ENCODE measurements around the gene CATSPER1. TPM values are rescaled to one million over a fixed set of nuclear protein-coding genes. Genes with fewer than 3 reads are reported as not detected.
"Not testable (repeated sequence)": the region's sequence is repeated elsewhere in the genome, so short reads cannot be mapped to it uniquely, and the experiment has no call there.

The CATSPER1 gene
- total RNA-seq, 2 experiments from 2014 or later, result 0.33 to 0.58 TPM

DNA sequence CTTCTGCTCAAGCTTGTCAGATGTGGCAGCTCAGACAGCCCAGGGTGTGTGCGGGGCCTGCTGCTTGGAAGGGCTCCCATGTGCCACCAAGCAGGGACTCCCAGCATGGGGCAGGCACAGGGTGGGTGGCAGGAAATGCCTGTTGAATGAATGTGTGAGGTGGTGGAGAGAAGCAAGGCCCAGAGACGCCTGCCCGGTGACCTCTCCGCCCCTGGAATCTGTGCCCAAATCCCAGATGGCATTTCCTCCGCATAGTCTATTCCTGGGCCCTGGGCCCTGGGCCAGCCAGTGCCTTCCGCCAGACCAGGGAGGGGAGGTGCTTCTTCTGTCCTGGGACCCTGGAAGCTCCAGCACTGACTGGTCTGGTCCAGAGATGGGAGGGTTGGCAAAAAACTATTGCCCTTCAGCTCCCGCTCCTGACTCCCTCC, 10.8 kb downstream of the CATSPER1 start:
- CTCF ChIA-PET, result no interaction called here
- Mint-ChIP-seq H3K27me3 (peaks cover 21% of the 10 kb centered on the region), H3K36me3 (ENCODE audit: low read depth) (no peaks in the 10 kb centered on the region), H3K27ac (no peak overlapping the region), H3K4me3 (no peak overlapping the region), H3K4me1 (peaks cover 3% of the 10 kb centered on the region), H3K9me3 (no peaks in the 10 kb centered on the region)
- POLR2A ChIA-PET, result no interaction called here
- DNase-seq, result no peak

DNA sequence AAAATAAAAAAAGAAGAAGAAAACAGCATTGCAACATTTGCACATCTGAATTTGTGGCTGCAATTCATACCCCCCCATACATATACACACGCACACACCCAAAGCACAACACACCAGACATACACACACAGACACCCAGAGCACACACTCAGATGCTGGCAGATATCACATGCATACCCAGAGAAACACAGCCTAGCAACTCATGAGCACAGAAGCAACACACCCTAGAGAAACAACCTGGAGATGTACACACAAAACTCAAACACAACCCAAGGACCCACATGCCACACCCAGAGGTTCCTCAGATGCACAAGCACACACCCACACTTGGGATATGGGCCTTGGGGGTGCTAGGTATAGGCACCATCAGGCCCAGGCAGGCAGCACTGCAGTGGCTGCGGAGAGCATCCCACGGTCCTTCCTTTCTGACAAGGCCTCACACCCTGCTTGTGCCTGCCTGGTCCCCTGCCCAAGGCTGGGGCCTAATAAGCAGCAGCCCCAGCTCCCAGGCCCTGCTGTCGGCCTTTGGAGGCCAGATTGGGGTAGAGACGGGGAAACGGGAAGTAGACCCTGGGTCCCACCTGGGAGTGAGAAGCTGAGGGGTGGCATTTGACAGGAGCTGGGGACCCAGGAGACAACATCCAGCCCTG, 11.3 kb downstream of the CATSPER1 start:
- Mint-ChIP-seq H3K27me3 (peaks cover 26% of the 10 kb centered on the region), H3K27ac (no peak overlapping the region), H3K36me3 (ENCODE audit: low read depth) (no peaks in the 10 kb centered on the region), H3K4me1 (no peaks in the 10 kb centered on the region), H3K9me3 (no peaks in the 10 kb centered on the region), H3K4me3 (no peak overlapping the region)
- no peak for DNase-seq
- POLR2A ChIA-PET, result no interaction called here
- CTCF ChIA-PET, result no interaction called here

DNA sequence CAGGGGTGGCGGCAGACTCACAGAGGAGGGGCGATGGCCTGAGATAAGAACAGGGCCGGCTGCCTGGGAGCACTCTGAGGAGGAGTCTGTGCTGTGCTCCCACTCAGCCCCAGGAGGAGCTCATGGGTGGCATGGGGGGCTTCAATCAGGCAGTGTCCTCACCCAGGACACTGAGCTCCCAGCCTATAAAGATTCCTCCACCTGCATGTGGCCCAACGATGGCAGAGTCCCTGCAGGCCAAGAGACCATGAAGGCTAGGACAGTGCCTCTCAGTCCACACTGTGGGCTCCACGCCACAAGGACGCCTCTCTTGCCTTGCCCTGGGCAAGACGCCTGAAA, 12.5 kb downstream of the CATSPER1 start:
- Mint-ChIP-seq H3K27ac (no peak overlapping the region), H3K36me3 (ENCODE audit: low read depth) (no peaks in the 10 kb centered on the region), H3K27me3 (peaks cover 26% of the 10 kb centered on the region), H3K9me3 (no peaks in the 10 kb centered on the region), H3K4me1 (no peaks in the 10 kb centered on the region), H3K4me3 (no peak overlapping the region)
- DNase-seq, result no peak
- POLR2A ChIA-PET, result no interaction called here
- CTCF ChIA-PET, result interaction anchor here (3.3 kb wide), 1 partner anchor 8 kb away, joined by 11 read pairs; no protein-coding TSS in a partner anchor

DNA sequence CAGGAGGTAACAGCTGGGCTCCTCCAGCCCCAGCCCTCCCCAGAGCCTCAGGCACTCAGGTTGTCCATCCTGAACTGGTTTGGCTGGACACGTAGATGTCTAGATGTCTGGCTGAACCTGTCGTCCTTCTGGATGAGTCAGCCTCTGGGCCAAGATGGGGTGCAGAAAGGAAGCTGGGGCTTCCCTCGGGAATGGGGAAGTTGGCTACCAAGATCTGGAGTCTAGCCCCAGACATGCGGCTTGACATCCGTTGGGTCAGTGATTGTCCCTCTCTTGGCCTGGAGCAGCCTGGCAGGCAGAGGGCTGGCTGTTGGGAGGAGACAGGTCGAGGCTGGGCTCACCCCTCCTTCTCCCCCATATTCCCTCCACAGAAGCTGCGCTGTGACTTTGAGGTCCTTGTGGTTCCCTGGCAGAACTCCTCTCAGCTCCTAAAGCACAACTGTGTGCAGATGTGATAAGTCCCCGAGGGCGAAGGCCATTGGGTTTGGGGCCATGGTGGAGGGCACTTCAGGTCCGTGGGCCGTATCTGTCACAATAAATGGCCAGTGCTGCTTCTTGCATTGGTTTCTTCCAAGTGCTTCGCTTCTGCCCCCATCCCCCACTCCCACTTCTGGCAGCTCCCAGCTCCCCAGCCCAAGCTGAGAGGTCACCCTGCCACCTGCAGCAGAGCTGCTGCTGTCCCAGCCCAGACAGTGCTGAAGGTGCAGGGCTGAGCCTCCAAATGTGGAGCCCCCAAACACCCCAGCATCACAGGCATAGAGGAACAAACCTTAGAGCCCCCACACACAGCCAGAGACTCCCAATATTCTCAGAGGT, 13.1 kb downstream of the CATSPER1 start:
- ChIA-PET CTCF (interaction anchor here (3.3 kb wide), 1 partner anchor 9 kb away, joined by 11 read pairs; no protein-coding TSS in a partner anchor), POLR2A (interaction anchor here (0.9 to 2.6 kb wide), 2 partner anchors 10 kb away, joined by 5 to 9 read pairs; no protein-coding TSS in a partner anchor)
- Mint-ChIP-seq H3K4me1 (no peaks in the 10 kb centered on the region), H3K27ac (no peak overlapping the region), H3K27me3 (peaks cover 26% of the 10 kb centered on the region), H3K36me3 (ENCODE audit: low read depth) (no peaks in the 10 kb centered on the region), H3K4me3 (no peak overlapping the region), H3K9me3 (no peaks in the 10 kb centered on the region)
- no peak for DNase-seq

DNA sequence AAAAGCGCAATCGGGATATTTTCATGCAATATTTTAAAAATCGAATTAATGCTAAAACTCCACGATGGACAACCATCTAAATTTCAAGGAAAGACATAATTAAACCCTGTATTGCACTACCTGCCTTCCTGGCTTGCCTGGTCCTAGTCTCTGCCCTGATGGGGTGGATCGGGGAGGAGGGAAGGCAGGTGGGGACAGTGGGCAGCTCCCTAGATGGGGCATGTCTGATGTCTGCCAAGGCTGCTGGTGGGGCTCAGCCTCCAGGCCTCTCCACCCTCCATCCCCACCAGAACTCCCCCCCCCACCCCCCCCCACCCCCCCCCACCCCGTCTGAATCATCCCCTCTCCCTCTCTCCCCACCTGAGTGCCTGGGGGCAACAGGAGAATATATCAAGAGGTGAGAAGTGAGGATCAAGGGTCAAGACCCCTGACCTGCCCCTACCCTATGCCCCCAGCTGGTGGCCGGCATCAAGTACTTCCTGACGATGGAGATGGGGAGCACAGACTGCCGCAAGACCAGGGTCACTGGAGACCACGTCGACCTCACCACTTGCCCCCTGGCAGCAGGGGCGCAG, 13.8 kb downstream of the CATSPER1 start:
- Mint-ChIP-seq H3K4me3 (no peak overlapping the region), H3K36me3 (ENCODE audit: low read depth) (no peaks in the 10 kb centered on the region), H3K27ac (no peak overlapping the region), H3K4me1 (no peaks in the 10 kb centered on the region), H3K27me3 (peaks cover 26% of the 10 kb centered on the region), H3K9me3 (no peaks in the 10 kb centered on the region)
- no peak for DNase-seq
- ChIA-PET CTCF (interaction anchor here (1.1 to 3.3 kb wide), 2 partner anchors 9 to 127 kb away, joined by 3 to 11 read pairs; no protein-coding TSS in a partner anchor), POLR2A (interaction anchor here (0.9 to 2.6 kb wide), 4 partner anchors 10 to 301 kb away, joined by 4 to 9 read pairs (median 6); partner anchors contain the start of genes BANF1 and EIF1AD)

DNA sequence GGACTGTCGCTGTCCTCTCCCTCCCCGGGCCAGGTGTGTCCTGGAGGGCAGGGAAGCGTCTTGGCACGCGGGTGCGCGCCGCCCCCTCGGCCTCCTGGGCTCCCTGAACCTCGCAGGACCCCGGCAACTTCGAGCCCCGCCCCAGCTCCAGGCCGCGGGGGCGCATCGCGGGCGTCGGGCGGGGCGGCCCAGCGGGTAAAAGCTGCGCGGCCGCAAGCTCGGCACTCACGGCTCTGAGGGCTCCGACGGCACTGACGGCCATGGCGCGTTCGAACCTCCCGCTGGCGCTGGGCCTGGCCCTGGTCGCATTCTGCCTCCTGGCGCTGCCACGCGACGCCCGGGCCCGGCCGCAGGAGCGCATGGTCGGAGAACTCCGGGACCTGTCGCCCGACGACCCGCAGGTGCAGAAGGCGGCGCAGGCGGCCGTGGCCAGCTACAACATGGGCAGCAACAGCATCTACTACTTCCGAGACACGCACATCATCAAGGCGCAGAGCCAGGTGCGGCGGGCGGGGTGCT, 14.4 kb downstream of the CATSPER1 start, which contains the start of gene CST6:
Gene CST6 (plus strand): TSS at position 224 of the 519 bp plus-strand sequence. CDS start 37 bp downstream, at position 261.
- DNase-seq, result no peak
- H3K4me1 Mint-ChIP-seq, result no peaks in the 10 kb centered on the region
- H3K27ac Mint-ChIP-seq, result no peak within 1 kb of the TSS
- H3K36me3 Mint-ChIP-seq (ENCODE audit: low read depth), result no peaks in the 10 kb centered on the region
- no peaks in the 10 kb centered on the region for H3K9me3 Mint-ChIP-seq
- ChIA-PET POLR2A (interaction anchor here (0.7 to 2.6 kb wide), 4 partner anchors 9 to 300 kb away, joined by 3 to 9 read pairs (median 5); partner anchors contain the start of genes BANF1 and EIF1AD), CTCF (interaction anchor here (0.6 to 3.3 kb wide), 3 partner anchors 10 to 127 kb away, joined by 3 to 11 read pairs (median 7); no protein-coding TSS in a partner anchor)
- H3K27me3 Mint-ChIP-seq, result peaks cover 26% of the 10 kb centered on the region
- no peak within 1 kb of the TSS for H3K4me3 Mint-ChIP-seq

DNA sequence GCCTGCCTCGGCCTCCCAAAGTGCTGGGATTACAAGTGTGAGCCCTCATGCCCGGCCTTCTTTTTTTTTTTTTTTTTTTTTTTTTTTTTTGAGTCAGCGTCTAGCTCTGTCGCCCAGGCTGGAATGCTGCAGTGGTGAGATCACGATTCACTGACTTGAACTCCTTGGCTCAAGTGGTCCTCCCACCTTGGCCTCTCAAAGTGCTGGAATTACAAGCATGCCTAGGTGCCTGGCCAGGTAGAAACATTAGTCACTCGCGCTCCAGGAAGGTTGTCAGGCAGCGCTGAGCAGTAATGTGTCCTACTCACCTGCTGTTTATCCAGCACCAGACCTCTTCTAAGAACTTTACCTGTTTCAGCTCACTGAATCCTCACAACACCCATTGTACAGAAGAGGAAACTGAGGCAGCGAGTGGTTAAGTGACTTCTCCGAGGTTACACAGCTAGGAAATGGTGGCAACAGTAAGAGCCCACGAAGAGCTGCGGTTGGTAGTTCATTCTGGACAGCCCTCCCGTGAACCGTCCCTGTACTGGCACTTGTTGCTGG, 15.0 kb downstream of the CATSPER1 start:
- Mint-ChIP-seq H3K4me1 (no peaks in the 10 kb centered on the region), H3K9me3 (no peaks in the 10 kb centered on the region), H3K27me3 (peaks cover 26% of the 10 kb centered on the region), H3K36me3 (ENCODE audit: low read depth) (no peaks in the 10 kb centered on the region), H3K4me3 (no peak overlapping the region), H3K27ac (no peak overlapping the region)
- no peak for DNase-seq
- ChIA-PET CTCF (interaction anchor here (0.6 to 3.3 kb wide), 3 partner anchors 11 to 126 kb away, joined by 3 to 11 read pairs (median 7); no protein-coding TSS in a partner anchor), POLR2A (interaction anchor here (0.7 to 2.6 kb wide), 4 partner anchors 9 to 300 kb away, joined by 3 to 9 read pairs (median 5); partner anchors contain the start of genes BANF1 and EIF1AD)

DNA sequence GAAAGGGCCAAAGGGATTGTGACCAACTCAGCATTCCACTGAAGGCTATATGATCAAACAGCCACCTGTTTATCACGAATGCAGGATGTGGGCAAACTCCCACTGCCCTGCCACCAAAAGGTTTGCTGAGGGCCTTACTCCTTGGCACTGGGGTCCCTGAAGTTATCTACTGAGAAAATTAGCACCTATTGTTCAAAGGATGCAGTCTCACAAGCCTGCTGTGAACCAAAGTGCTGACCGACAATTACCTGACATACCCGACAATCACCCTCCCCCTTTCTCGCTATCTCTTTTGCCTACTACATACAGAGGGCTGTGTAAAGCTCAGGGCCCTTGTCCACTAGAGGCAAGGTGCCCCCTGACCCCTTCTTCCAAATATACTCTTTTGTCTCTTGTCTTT, 16.2 kb downstream of the CATSPER1 start:
- H3K36me3 Mint-ChIP-seq (ENCODE audit: low read depth); H3K4me1 Mint-ChIP-seq; POLR2A ChIA-PET; DNase-seq; H3K27ac Mint-ChIP-seq; H3K9me3 Mint-ChIP-seq; H3K4me3 Mint-ChIP-seq: not testable (repeated sequence)
- CTCF ChIA-PET, result interaction anchor here (0.9 to 2.1 kb wide), 3 partner anchors 12 to 283 kb away, joined by 3 to 8 read pairs (median 4); no protein-coding TSS in a partner anchor
- peaks cover 26% of the 10 kb centered on the region for H3K27me3 Mint-ChIP-seq

DNA sequence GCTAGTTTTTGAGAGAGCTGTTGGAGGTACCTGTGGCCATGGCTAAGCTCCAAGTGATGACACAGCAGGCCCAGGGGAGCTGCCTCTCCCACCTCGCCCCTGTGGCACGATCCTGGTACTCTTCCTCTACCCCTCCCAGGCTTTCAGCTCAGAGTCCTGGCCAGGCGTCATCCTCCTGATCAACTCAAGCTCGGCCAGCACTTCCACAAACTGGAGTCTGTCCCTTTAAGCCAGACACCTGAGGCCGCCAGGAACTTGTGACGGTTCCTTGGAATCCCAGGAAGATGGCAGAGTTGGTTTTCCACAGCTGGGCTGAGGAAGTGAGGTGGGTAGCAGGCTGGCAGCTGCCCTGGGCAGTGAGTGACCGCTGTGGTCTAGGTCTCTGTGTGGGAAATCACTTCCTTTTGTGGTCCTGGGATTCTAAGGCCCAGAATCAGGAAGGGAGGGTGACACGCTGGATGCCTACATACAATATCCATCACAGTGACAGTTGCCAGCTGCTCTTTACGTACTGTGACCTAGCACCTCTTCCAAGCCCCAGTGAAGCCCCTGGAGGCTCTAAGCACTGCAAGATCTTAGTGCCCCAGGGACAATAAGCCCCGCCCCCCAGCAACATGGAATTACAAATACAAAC, 17.7 kb downstream of the CATSPER1 start:
- Mint-ChIP-seq H3K9me3 (no peaks in the 10 kb centered on the region), H3K27me3 (peaks cover 26% of the 10 kb centered on the region), H3K4me1 (peaks cover 8% of the 10 kb centered on the region), H3K4me3 (no peak overlapping the region), H3K36me3 (ENCODE audit: low read depth) (peaks cover 17% of the 10 kb centered on the region), H3K27ac (no peak overlapping the region)
- CTCF ChIA-PET, result interaction anchor here (1.1 to 2.1 kb wide), 2 partner anchors 9 to 14 kb away, joined by 3 to 8 read pairs; no protein-coding TSS in a partner anchor
- POLR2A ChIA-PET, result interaction anchor here (1.2 to 2.1 kb wide), 4 partner anchors 13 to 297 kb away, joined by 3 to 6 read pairs (median 4); partner anchors contain the start of genes KAT5 and SF3B2
- DNase-seq, result no peak

DNA sequence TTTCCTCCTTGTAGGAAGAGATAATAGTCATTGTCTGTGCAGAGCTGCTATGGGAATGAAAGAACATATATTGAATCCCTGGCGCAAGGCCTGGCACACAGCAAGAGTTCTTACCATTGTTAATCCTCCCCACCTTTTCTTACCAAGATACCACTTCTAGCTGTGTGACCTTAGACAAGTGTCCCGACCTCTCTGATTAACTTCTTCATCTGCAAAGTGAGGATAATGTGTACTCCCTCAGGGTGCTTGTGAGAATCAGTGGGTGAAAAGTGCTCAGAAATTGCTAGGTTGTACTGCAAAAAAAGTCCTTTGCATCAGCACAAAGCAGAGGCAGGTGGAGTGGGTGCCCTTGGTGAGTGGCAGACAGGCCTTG, 18.2 kb downstream of the CATSPER1 start:
- Mint-ChIP-seq H3K4me1 (peaks cover 13% of the 10 kb centered on the region), H3K27ac (no peak overlapping the region), H3K36me3 (ENCODE audit: low read depth) (peaks cover 22% of the 10 kb centered on the region), H3K4me3 (no peak overlapping the region), H3K9me3 (no peaks in the 10 kb centered on the region), H3K27me3 (peaks cover 22% of the 10 kb centered on the region)
- CTCF ChIA-PET, result no interaction called here
- POLR2A ChIA-PET, result interaction anchor here (0.6 to 2.1 kb wide), 4 partner anchors 44 to 296 kb away, joined by 3 to 6 read pairs (median 3); partner anchors contain the start of genes KAT5 and SF3B2
- DNase-seq, result no peak

DNA sequence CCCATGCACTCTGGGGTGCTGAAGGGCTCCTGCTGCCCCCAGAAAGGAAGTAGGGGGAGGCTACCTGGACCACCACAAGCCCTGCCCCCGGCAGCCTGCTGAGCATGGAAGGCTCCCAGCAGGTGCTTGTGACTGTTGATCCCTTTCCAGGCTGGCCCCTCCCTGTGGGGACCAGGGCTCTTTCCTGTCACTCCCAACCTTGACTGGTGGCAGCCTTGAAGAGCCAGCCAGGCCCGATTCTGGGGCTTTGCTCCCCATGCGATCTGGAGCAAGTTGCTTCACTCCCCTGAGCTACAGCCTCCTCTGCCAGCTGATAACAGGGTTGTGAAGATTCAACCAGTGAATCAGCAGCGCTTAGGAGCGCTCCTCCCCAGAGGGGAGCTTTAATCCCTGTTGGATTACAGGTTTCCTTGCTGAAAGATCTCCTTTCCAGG, 19.1 kb downstream of the CATSPER1 start:
- no peak for DNase-seq
- H3K27me3 Mint-ChIP-seq, result peaks cover 16% of the 10 kb centered on the region
- CTCF ChIA-PET, result interaction anchor here (0.6 to 1.1 kb wide), 2 partner anchors 36 to 120 kb away, joined by 3 read pairs; no protein-coding TSS in a partner anchor
- no peaks in the 10 kb centered on the region for H3K9me3 Mint-ChIP-seq
- peaks cover 24% of the 10 kb centered on the region for H3K36me3 Mint-ChIP-seq (ENCODE audit: low read depth)
- no peak overlapping the region for H3K27ac Mint-ChIP-seq
- H3K4me3 Mint-ChIP-seq, result no peak overlapping the region
- peaks cover 16% of the 10 kb centered on the region for H3K4me1 Mint-ChIP-seq
- POLR2A ChIA-PET, result interaction anchor here (0.9 to 2.1 kb wide), 2 partner anchors 148 to 295 kb away, joined by 3 to 6 read pairs; partner anchors contain the start of gene KAT5

DNA sequence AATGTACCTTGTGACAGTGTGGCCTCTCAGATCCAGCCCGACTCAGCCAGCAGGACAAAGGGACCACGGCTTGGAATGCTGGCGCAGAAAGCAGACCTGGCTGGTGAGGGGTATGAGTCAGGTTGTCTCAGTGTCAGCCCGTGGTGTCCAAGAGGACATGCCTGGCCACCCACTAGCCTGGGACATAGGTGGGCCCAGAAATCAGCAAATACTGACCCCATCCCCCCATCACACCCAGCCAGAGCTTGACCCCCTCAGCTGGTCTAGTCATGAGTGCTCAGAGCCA, 19.4 kb downstream of the CATSPER1 start:
- ChIA-PET CTCF (interaction anchor here (0.6 to 1.1 kb wide), 2 partner anchors 37 to 120 kb away, joined by 3 read pairs; no protein-coding TSS in a partner anchor), POLR2A (interaction anchor here (0.9 to 2.1 kb wide), 2 partner anchors 147 to 295 kb away, joined by 3 to 6 read pairs; partner anchors contain the start of gene KAT5)
- DNase-seq, result no peak
- Mint-ChIP-seq H3K4me1 (peaks cover 19% of the 10 kb centered on the region), H3K9me3 (no peaks in the 10 kb centered on the region), H3K4me3 (no peak overlapping the region), H3K27ac (no peak overlapping the region), H3K27me3 (peaks cover 13% of the 10 kb centered on the region), H3K36me3 (ENCODE audit: low read depth) (peaks cover 28% of the 10 kb centered on the region)

Measured in activated CD4-positive, alpha-beta memory T cell treated with anti-CD3 and anti-CD28 coated beads, Interleukin-2, amount 10 ng/mL, durations not matched to agents 7 days and 5 days (primary cell).